A549 (cell line): ENCODE data around the gene PAM16. TPM values are rescaled to one million over a fixed set of nuclear protein-coding genes. Genes with fewer than 3 reads are reported as not detected.
A peak's percentile ranks its signal among the peaks of the same experiment; 100 is the strongest.

ENCODE experiments used
- CBX8 ChIP-seq: fragments of 200-600 bp; sonication (generic); IDR thresholded peaks from 2 replicates; pipeline ENCODE4 v1.6.1; 2016
- CHD4 ChIP-seq: fragments of 200-600 bp; sonication (generic); IDR thresholded peaks from 2 replicates; pipeline ENCODE4 v1.6.1; 2016; ENCODE audit warnings: antibody characterized with exemption, mild to moderate bottlenecking, borderline replicate concordance
- ESRRA ChIP-seq: fragments of 150-350 bp; IDR thresholded peaks from 2 replicates; pipeline ENCODE4 v1.6.1; 2014; ENCODE audit warnings: mild to moderate bottlenecking, low read length, borderline replicate concordance
- HDAC2 ChIP-seq: fragments of 200-600 bp; sonication (generic); IDR thresholded peaks from 2 replicates; pipeline ENCODE4 v1.6.1; 2016
- HEYL ChIP-seq: fragments of 250-450 bp; sonication (Bioruptor Pico); IDR thresholded peaks from 2 replicates; pipeline ENCODE4 v1.8.0; 2021; ENCODE audit warnings: mild to moderate bottlenecking, moderate library complexity
- NFE2L2 ChIP-seq: fragments of 150-350 bp; conservative IDR thresholded peaks from 2 replicates; pipeline ENCODE4 v1.6.1; 2014; ENCODE audit warnings: low read length
- POLR2A ChIP-seq: IDR thresholded peaks from 2 replicates; pipeline ENCODE4 v1.6.1; 2012; ENCODE audit warnings: mild to moderate bottlenecking, low read length
- RAD21 ChIP-seq, 2 experiments: fragments of >200 bp in 1 of 2; sonication (Bioruptor Twin) in 1 of 2; formaldehyde crosslinking in 1 of 2; IDR thresholded peaks in 1 of 2; conservative IDR thresholded peaks in 1 of 2; 2 replicates in 1 of 2; 3 replicates in 1 of 2; pipeline ENCODE4 v1.6.1; 2012 to 2018; ENCODE audit warnings: inconsistent platforms in 1 of 2
- RARB ChIP-seq: fragments of 250-450 bp; sonication (Bioruptor Pico); IDR thresholded peaks from 2 replicates; pipeline ENCODE4 v1.8.0; 2021; ENCODE audit warnings: mild to moderate bottlenecking, moderate library complexity
- RCOR1 ChIP-seq: fragments of 150-350 bp; IDR thresholded peaks from 2 replicates; pipeline ENCODE4 v1.6.1; 2014; ENCODE audit warnings: antibody characterized with exemption, low read length, low read depth
- RFX5 ChIP-seq: fragments of 450-650 bp; IDR thresholded peaks from 2 replicates; pipeline ENCODE4 v1.7.1; 2014; ENCODE audit warnings: antibody characterized with exemption, mild to moderate bottlenecking, moderate library complexity
- RNF2 ChIP-seq: fragments of 200-600 bp; sonication (generic); IDR thresholded peaks from 2 replicates; pipeline ENCODE4 v1.6.1; 2016; ENCODE audit warnings: low read depth, mild to moderate bottlenecking, antibody characterized with exemption, moderate library complexity, borderline replicate concordance
- SMC3 ChIP-seq: fragments of >200 bp; sonication (Bioruptor Twin); formaldehyde crosslinking; IDR thresholded peaks from 3 replicates; pipeline ENCODE4 v1.6.1; 2018; ENCODE audit warnings: inconsistent platforms
- TFCP2L1 ChIP-seq: fragments of 250-450 bp; sonication (Bioruptor Pico); IDR thresholded peaks from 2 replicates; pipeline ENCODE4 v1.5.0; 2021; ENCODE audit warnings: mild to moderate bottlenecking
- TP53 ChIP-seq: fragments of 250-450 bp; sonication (Bioruptor Pico); IDR thresholded peaks from 2 replicates; pipeline ENCODE4 v1.5.0; 2021; ENCODE audit warnings: mild to moderate bottlenecking, moderate library complexity
- ZFP36 ChIP-seq: fragments of 450-650 bp; IDR thresholded peaks from 2 replicates; pipeline ENCODE4 v1.6.1; 2014; ENCODE audit warnings: borderline replicate concordance; ENCODE audit not compliant: partially characterized antibody
- ZNF302 ChIP-seq: fragments of 250-450 bp; sonication (Bioruptor Pico); IDR thresholded peaks from 2 replicates; pipeline ENCODE4 v1.9.0; 2021; ENCODE audit warnings: inconsistent platforms, mild to moderate bottlenecking, moderate library complexity
- polyA plus RNA-seq, 4 experiments: library from polyadenylated mRNA; depleted of rRNA in 3 of 4; stranded (reverse); fragments of >200 nt; fragmentation: RNase III in 1 of 4; extraction: RNeasy Plus Mini Kit Qiagen cat#74134 plus additional on column Dnase treatment in 1 of 4; gene quantifications; 2 replicates in 3 of 4; 3 replicates in 1 of 4; pipeline ENCODE4 v1.2.3, GENCODE V29; 2011 to 2017
- TF ChIP-seq, protein P1 (sequence below): IDR thresholded peaks from 2 replicates; pipeline ENCODE4 v1.6.1; 2012
- TF ChIP-seq, protein P2 (sequence below): fragments of 450-650 bp; IDR thresholded peaks from 2 replicates; pipeline ENCODE4 v1.6.1; 2014; ENCODE audit warnings: antibody characterized with exemption
- TF ChIP-seq, protein P3 (sequence below): fragments of >200 bp; sonication (Bioruptor Twin); formaldehyde crosslinking; IDR thresholded peaks from 3 replicates; pipeline ENCODE4 v1.5.1; 2016
- TF ChIP-seq, protein P4 (sequence below): fragments of 200-600 bp; sonication (generic); IDR thresholded peaks from 2 replicates; pipeline ENCODE4 v1.6.1; 2016; ENCODE audit warnings: antibody characterized with exemption, mild to moderate bottlenecking, moderate library complexity
- TF ChIP-seq, protein P5 (sequence below): fragments of 250-450 bp; sonication (Bioruptor Pico); IDR thresholded peaks from 2 replicates; pipeline ENCODE4 v1.5.0; 2021; ENCODE audit warnings: mild to moderate bottlenecking, moderate library complexity, borderline replicate concordance
- TF ChIP-seq, protein P6 (sequence below): IDR thresholded peaks from 2 replicates; pipeline ENCODE4 v1.6.1; 2012

Gene PAM16
- polyA plus RNA-seq, 2 of the 4 experiments (the other 2 are of a cell fraction): 55.1 to 59.1 TPM

DNA sequence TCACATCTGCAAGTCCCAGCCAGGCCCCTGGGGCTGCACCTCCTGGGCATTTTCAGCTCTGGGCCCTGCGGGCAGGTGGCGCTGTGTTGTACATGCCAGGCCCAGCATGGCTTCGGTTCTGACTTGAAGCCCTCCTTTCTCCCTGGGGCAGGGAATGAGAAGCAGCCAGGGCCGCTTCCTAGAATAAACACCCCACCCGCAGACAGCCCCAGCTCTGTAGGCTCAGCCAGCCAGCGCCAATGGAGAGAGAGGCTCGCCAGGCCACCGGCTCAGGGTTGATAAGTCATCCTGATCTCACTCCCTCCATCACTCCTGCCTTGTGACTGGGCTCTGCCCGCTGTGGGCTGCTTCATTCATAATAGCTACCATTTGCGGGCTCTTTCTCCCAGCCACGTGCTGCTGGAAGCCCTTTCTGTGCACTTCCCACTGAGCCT lies 41.3 kb downstream of the PAM16 start (continued):
- TF ChIP-seq RAD21 (conservative IDR thresholded peaks at IDR 0.05 in 1 of 2, IDR thresholded peaks at IDR 0.05 in 1 of 2) (peak; percentile 58 to 60), RARB (CRISPR knock-in tag) (no peak), CBX8 (no peak), NFE2L2 (no peak), HDAC2 (no peak), CHD4 (no peak), ZNF302 (CRISPR knock-in tag) (no peak), TFCP2L1 (no peak), RCOR1 (no peak), TP53 (no peak), ESRRA (no peak), POLR2A (no peak), HEYL (CRISPR knock-in tag) (no peak), RFX5 (no peak), RNF2 (no peak), ZFP36 (no peak), SMC3 (peak; percentile 73)
- TF ChIP-seq, protein P1, sequence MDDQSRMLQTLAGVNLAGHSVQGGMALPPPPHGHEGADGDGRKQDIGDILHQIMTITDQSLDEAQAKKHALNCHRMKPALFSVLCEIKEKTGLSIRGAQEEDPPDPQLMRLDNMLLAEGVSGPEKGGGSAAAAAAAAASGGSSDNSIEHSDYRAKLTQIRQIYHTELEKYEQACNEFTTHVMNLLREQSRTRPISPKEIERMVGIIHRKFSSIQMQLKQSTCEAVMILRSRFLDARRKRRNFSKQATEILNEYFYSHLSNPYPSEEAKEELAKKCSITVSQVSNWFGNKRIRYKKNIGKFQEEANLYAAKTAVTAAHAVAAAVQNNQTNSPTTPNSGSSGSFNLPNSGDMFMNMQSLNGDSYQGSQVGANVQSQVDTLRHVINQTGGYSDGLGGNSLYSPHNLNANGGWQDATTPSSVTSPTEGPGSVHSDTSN: no peak
- TF ChIP-seq, protein P2, sequence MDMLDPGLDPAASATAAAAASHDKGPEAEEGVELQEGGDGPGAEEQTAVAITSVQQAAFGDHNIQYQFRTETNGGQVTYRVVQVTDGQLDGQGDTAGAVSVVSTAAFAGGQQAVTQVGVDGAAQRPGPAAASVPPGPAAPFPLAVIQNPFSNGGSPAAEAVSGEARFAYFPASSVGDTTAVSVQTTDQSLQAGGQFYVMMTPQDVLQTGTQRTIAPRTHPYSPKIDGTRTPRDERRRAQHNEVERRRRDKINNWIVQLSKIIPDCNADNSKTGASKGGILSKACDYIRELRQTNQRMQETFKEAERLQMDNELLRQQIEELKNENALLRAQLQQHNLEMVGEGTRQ: no peak
- TF ChIP-seq, protein P3, sequence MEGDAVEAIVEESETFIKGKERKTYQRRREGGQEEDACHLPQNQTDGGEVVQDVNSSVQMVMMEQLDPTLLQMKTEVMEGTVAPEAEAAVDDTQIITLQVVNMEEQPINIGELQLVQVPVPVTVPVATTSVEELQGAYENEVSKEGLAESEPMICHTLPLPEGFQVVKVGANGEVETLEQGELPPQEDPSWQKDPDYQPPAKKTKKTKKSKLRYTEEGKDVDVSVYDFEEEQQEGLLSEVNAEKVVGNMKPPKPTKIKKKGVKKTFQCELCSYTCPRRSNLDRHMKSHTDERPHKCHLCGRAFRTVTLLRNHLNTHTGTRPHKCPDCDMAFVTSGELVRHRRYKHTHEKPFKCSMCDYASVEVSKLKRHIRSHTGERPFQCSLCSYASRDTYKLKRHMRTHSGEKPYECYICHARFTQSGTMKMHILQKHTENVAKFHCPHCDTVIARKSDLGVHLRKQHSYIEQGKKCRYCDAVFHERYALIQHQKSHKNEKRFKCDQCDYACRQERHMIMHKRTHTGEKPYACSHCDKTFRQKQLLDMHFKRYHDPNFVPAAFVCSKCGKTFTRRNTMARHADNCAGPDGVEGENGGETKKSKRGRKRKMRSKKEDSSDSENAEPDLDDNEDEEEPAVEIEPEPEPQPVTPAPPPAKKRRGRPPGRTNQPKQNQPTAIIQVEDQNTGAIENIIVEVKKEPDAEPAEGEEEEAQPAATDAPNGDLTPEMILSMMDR: peak; percentile 79
- TF ChIP-seq, protein P4, sequence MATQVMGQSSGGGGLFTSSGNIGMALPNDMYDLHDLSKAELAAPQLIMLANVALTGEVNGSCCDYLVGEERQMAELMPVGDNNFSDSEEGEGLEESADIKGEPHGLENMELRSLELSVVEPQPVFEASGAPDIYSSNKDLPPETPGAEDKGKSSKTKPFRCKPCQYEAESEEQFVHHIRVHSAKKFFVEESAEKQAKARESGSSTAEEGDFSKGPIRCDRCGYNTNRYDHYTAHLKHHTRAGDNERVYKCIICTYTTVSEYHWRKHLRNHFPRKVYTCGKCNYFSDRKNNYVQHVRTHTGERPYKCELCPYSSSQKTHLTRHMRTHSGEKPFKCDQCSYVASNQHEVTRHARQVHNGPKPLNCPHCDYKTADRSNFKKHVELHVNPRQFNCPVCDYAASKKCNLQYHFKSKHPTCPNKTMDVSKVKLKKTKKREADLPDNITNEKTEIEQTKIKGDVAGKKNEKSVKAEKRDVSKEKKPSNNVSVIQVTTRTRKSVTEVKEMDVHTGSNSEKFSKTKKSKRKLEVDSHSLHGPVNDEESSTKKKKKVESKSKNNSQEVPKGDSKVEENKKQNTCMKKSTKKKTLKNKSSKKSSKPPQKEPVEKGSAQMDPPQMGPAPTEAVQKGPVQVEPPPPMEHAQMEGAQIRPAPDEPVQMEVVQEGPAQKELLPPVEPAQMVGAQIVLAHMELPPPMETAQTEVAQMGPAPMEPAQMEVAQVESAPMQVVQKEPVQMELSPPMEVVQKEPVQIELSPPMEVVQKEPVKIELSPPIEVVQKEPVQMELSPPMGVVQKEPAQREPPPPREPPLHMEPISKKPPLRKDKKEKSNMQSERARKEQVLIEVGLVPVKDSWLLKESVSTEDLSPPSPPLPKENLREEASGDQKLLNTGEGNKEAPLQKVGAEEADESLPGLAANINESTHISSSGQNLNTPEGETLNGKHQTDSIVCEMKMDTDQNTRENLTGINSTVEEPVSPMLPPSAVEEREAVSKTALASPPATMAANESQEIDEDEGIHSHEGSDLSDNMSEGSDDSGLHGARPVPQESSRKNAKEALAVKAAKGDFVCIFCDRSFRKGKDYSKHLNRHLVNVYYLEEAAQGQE: no peak
- TF ChIP-seq, protein P5, sequence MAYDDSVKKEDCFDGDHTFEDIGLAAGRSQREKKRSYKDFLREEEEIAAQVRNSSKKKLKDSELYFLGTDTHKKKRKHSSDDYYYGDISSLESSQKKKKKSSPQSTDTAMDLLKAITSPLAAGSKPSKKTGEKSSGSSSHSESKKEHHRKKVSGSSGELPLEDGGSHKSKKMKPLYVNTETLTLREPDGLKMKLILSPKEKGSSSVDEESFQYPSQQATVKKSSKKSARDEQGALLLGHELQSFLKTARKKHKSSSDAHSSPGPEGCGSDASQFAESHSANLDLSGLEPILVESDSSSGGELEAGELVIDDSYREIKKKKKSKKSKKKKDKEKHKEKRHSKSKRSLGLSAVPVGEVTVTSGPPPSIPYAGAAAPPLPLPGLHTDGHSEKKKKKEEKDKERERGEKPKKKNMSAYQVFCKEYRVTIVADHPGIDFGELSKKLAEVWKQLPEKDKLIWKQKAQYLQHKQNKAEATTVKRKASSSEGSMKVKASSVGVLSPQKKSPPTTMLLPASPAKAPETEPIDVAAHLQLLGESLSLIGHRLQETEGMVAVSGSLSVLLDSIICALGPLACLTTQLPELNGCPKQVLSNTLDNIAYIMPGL (CRISPR knock-in tag): no peak
- TF ChIP-seq, protein P6, sequence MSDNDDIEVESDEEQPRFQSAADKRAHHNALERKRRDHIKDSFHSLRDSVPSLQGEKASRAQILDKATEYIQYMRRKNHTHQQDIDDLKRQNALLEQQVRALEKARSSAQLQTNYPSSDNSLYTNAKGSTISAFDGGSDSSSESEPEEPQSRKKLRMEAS: peak; percentile 77; the same call in 1 of the 2 replicates
